ENCODE data around the gene FKBP7. TPM values are rescaled to one million over a fixed set of nuclear protein-coding genes. Genes with fewer than 3 reads are reported as not detected.
A peak's percentile ranks its signal among the peaks of the same experiment; 100 is the strongest.

Gene FKBP7
- polyA plus RNA-seq, 1 donor (not counting 4 experiments of a cell fraction or from before 2014, with no cell fraction given), result 2.4 TPM

DNA sequence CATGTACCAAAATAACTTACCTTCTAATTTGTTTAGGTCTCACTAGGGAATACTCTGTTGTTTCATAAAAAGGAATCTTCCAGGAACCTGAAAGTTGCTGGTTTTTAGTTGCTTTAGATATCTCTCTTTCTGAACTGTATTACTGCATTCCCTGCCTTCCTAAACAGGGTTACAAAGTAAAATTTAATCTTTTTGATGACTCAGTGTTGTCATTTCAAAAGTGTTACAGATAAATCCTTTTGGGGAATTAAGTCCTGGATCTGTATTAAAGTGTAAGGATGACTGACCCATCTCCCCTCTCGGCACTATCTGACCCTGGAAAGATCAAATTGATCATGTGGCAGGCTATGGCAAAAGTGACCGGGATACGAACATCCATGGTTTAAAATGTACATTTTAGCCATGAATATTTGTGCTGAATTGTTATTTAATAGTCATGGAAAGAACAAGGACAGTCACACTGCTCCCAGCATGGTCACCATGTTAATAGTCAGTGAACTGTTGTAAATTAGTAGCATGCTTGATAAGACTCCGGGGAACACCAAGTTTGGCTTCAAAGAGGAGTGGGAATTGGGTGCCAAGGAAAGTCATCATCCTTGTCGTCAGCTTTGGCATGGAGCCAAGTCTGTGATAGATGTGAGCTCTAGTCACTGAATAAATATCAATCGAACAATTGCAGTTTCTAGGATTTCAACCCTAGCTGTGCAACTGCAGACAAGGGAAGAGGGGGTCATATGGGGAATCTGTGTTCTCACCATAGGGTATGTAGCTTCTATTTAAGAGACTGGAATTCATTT lies 6.0 kb upstream of the FKBP7 start:
- dilution Hi-C loops (cut with MboI; ENCODE audit: extremely low pct_ligation_motif_present, low sequenced_read_pairs), result no loop called here
- Histone ChIP-seq H3K27ac (ENCODE audit: control insufficient read depth, insufficient read depth, low read length) (no peak overlapping the region), H3K9ac (ENCODE audit: control insufficient read depth, extremely low read depth, insufficient read depth, low read length) (no peak overlapping the region), H3K9me1 (ENCODE audit: control insufficient read depth, extremely low read depth, insufficient read depth, low read length) (no peaks in the 10 kb centered on the region), H4K20me1 (ENCODE audit: control insufficient read depth, extremely low read depth, insufficient read depth, low read length) (no peaks in the 10 kb centered on the region), H3K4me3 (ENCODE audit: control insufficient read depth in 2 of 3, extremely low read depth in 1 of 3, insufficient read depth in 2 of 3, low read depth in 1 of 3, low read length in 3 of 3) (no peak overlapping the region), H3K79me2 (ENCODE audit: control insufficient read depth, insufficient read depth, low read length) (peaks cover 38% of the 10 kb centered on the region), H3K9me3 (ENCODE audit: control insufficient read depth, low read depth, low read length) (no peaks in the 10 kb centered on the region), H3K27me3 (ENCODE audit: control insufficient read depth, extremely low read depth, insufficient read depth, low read length) (no peaks in the 10 kb centered on the region), H3K36me3 (ENCODE audit: control insufficient read depth in 2 of 2, extremely low read depth in 1 of 2, insufficient read depth in 2 of 2, low read length in 2 of 2) (no peaks in the 10 kb centered on the region), H3K4me2 (ENCODE audit: control insufficient read depth, extremely low read depth, insufficient read depth, low read depth, low read length) (no peak overlapping the region), H3K4me1 (ENCODE audit: control insufficient read depth, extremely low read depth, insufficient read depth, low read length) (peaks cover 18% of the 10 kb centered on the region), H2AFZ (ENCODE audit: control insufficient read depth, low read length) (no peak overlapping the region)
- FAIRE-seq (no peak), DNase-seq (ENCODE audit: low read depth, low spot score) (no peak)
- TF ChIP-seq, protein P1, sequence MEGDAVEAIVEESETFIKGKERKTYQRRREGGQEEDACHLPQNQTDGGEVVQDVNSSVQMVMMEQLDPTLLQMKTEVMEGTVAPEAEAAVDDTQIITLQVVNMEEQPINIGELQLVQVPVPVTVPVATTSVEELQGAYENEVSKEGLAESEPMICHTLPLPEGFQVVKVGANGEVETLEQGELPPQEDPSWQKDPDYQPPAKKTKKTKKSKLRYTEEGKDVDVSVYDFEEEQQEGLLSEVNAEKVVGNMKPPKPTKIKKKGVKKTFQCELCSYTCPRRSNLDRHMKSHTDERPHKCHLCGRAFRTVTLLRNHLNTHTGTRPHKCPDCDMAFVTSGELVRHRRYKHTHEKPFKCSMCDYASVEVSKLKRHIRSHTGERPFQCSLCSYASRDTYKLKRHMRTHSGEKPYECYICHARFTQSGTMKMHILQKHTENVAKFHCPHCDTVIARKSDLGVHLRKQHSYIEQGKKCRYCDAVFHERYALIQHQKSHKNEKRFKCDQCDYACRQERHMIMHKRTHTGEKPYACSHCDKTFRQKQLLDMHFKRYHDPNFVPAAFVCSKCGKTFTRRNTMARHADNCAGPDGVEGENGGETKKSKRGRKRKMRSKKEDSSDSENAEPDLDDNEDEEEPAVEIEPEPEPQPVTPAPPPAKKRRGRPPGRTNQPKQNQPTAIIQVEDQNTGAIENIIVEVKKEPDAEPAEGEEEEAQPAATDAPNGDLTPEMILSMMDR (optimal IDR thresholded peaks at IDR 0.05 in 1 of 3, IDR thresholded peaks at IDR 0.05 in 1 of 3, conservative IDR thresholded peaks at IDR 0.05 in 1 of 3; ENCODE audit: extremely low read depth in 1 of 3, insufficient read depth in 2 of 3, low read length in 3 of 3), result no peak
- TF ChIP-seq EZH2 (IDR thresholded peaks at IDR 0.05; ENCODE audit: low read length), result no peak

DNA sequence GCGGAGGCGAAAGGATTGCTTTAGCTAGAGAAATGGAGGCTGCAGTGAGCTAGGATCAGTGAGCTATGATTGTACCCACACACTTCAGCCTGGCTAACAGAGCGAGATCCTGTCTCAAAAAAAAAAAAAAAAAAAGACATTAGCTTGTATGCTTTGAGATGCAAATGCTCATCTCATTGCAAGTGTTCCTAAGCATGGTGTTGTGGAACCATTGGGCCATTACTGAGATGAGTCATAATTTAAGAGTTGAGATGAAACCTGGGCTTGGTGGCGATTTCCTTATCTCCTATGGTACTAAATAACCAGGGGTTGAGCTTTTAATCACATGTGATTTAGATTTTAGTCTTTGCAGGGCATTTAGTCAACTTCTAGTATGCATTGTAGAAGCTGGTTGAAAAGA lies 4.0 kb upstream of the FKBP7 start:
- peaks cover 27% of the 10 kb centered on the region for H3K4me1 ChIP-seq (ENCODE audit: control insufficient read depth, extremely low read depth, insufficient read depth, low read length)
- no peak for FAIRE-seq
- H4K20me1 ChIP-seq (ENCODE audit: control insufficient read depth, extremely low read depth, insufficient read depth, low read length), result no peaks in the 10 kb centered on the region
- H3K9ac ChIP-seq (ENCODE audit: control insufficient read depth, extremely low read depth, insufficient read depth, low read length), result no peak overlapping the region
- DNase-seq (ENCODE audit: low read depth, low spot score), result no peak
- no peaks in the 10 kb centered on the region for H3K36me3 ChIP-seq (ENCODE audit: control insufficient read depth in 2 of 2, extremely low read depth in 1 of 2, insufficient read depth in 2 of 2, low read length in 2 of 2)
- no peaks in the 10 kb centered on the region for H3K9me1 ChIP-seq (ENCODE audit: control insufficient read depth, extremely low read depth, insufficient read depth, low read length)
- H3K27ac ChIP-seq (ENCODE audit: control insufficient read depth, insufficient read depth, low read length), result no peak overlapping the region
- H2AFZ ChIP-seq (ENCODE audit: control insufficient read depth, low read length), result no peak overlapping the region
- dilution Hi-C loops (cut with MboI; ENCODE audit: extremely low pct_ligation_motif_present, low sequenced_read_pairs), result no loop called here
- peaks cover 38% of the 10 kb centered on the region for H3K79me2 ChIP-seq (ENCODE audit: control insufficient read depth, insufficient read depth, low read length)
- no peaks in the 10 kb centered on the region for H3K9me3 ChIP-seq (ENCODE audit: control insufficient read depth, low read depth, low read length)
- H3K27me3 ChIP-seq (ENCODE audit: control insufficient read depth, extremely low read depth, insufficient read depth, low read length), result no peaks in the 10 kb centered on the region
- peak overlapping the region; percentile 39 for H3K4me2 ChIP-seq (ENCODE audit: control insufficient read depth, extremely low read depth, insufficient read depth, low read depth, low read length)
- H3K4me3 ChIP-seq (ENCODE audit: control insufficient read depth in 2 of 3, extremely low read depth in 1 of 3, insufficient read depth in 2 of 3, low read depth in 1 of 3, low read length in 3 of 3), result no peak overlapping the region
- TF ChIP-seq EZH2 (IDR thresholded peaks at IDR 0.05; ENCODE audit: low read length), result no peak
- TF ChIP-seq, protein P1 (optimal IDR thresholded peaks at IDR 0.05 in 1 of 3, IDR thresholded peaks at IDR 0.05 in 1 of 3, conservative IDR thresholded peaks at IDR 0.05 in 1 of 3; ENCODE audit: extremely low read depth in 1 of 3, insufficient read depth in 2 of 3, low read length in 3 of 3), result no peak
